Thymus (tissue), 11 donors: Measurements from ENCODE around the gene WRAP73. TPM values are rescaled to one million over a fixed set of nuclear protein-coding genes. Genes with fewer than 3 reads are reported as not detected.

Experiments
- DNase-seq, 9 donors: peaks; one replicate each; pipeline ENCODE4 v3.0.0-alpha.2; 2013; ENCODE audit warnings: low spot score in 9 of 9, low read depth in 6 of 9, missing footprints in 1 of 9
- H3K27ac ChIP-seq, 2 donors: one replicate each; pipeline ENCODE4 v1.5.1; 2013; ENCODE audit warnings: control low read depth in 1 of 2, low read depth in 1 of 2, low read length in 1 of 2, mild to moderate bottlenecking in 1 of 2, moderate library complexity in 1 of 2
- H3K27me3 ChIP-seq, 2 donors: one replicate each; pipeline ENCODE4 v1.5.1; 2013; ENCODE audit warnings: low read length in 1 of 2; ENCODE audit not compliant: control insufficient read depth in 2 of 2, insufficient read depth in 1 of 2
- H3K36me3 ChIP-seq, 2 donors: one replicate each; pipeline ENCODE4 v1.5.1; 2013; ENCODE audit warnings: low read length in 1 of 2, mild to moderate bottlenecking in 1 of 2, moderate library complexity in 1 of 2; ENCODE audit not compliant: control insufficient read depth in 2 of 2, insufficient read depth in 2 of 2
- H3K4me1 ChIP-seq, 2 donors: one replicate each; pipeline ENCODE4 v1.5.1; 2013; ENCODE audit warnings: low read length in 2 of 2; ENCODE audit not compliant: control insufficient read depth in 2 of 2, insufficient read depth in 2 of 2
- H3K4me3 ChIP-seq, 2 donors: one replicate each; pipeline ENCODE4 v1.5.1; 2013; ENCODE audit warnings: low read length in 2 of 2, control low read depth in 1 of 2, mild to moderate bottlenecking in 1 of 2
- H3K9me3 ChIP-seq, 2 donors: one replicate each; pipeline ENCODE4 v1.5.1; 2013; ENCODE audit warnings: low read length in 1 of 2, mild to moderate bottlenecking in 1 of 2; ENCODE audit not compliant: control insufficient read depth in 2 of 2, insufficient read depth in 1 of 2
- WGBS: extraction: QIAGEN DNeasy Blood & Tissue Kit; methylation state at CpG from one replicate; pipeline ENCODE4 v1.1.7; 2013; 5-methylcytosine and 5-hydroxymethylcytosine counted together
- polyA plus RNA-seq: library from polyadenylated mRNA; stranded (reverse); fragments of 200-250 nt; gene quantifications from one replicate; pipeline ENCODE4 v1.2.3, GENCODE V29; 2013
- total RNA-seq: library from RNA; stranded (reverse); fragments of 120-200 nt; gene quantifications from one replicate; pipeline ENCODE4 v1.2.4, GENCODE V29; 2013
- donor health status: healthy.

The WRAP73 gene
- total and polyA plus RNA-seq, 2 donors, result 19.7 to 25.9 TPM

- Histone ChIP-seq H3K4me3 (no peak overlapping the region), H3K27ac (no peak overlapping the region), H3K4me1 (peaks cover 0 to 14% of the 10 kb centered on the region in 2 donors), H3K36me3 (no peaks in the 10 kb centered on the region), H3K27me3 (peaks cover 0 to 11% of the 10 kb centered on the region in 2 donors), H3K9me3 (no peaks in the 10 kb centered on the region)
- DNase-seq, result no peak
- 94% methylated on average over 9 of the region's 9 CpGs for WGBS
Observed at GRCh38 chr1:3616861-3617260, 33.0 kb downstream of the WRAP73 start.

DNA sequence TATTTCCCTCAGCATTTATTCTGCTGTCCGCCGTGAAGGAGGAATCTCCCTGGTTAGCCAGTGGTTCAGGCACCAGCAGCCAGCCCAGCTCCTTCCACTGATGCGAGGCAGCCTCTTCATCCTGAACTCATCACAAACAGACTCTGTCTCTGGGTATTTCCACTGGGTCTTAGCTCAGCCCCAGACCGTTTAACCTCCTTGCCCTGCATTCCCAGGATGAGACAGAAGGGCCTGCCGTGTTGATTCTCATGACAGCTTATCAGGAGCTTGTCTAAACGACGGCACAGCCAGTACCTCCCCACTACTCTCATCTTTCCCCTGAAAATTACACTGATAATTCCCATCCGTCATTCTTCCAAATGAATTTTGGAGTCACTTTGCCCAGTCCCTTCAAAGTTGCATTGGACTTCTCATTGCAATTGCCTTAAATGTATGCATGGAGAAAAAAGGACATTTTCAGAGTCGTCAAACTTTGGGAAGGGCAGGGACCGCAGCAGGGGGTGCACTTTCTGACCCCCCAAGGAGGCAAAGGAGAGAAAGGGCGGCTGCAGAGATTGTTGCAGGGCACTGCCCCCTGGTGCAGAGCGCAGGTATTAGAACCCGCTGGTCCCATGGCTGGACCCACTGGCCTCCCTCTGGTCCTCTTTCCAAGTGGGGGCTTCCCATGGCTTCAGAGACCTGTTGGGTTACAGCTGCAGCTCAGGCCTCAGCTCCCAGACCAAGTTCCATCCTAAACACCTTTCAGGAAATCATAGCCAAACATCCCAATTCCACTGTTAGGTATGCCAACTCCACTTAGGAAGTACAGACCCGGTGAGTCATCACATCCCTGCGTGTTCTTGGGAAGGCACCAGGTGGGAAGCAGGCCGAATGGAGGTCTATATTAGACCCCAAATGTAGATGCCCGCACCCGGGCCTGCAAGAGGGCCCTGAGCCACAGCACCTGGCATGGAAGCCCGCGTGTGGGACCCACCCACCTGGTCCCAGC, 34.9 kb downstream of the WRAP73 start:
- Histone ChIP-seq H3K27me3 (peaks cover 7 to 20% of the 10 kb centered on the region in 2 donors), H3K27ac (no peak overlapping the region), H3K9me3 (no peaks in the 10 kb centered on the region), H3K4me1 (peaks cover 8 to 26% of the 10 kb centered on the region in 2 donors), H3K36me3 (no peaks in the 10 kb centered on the region), H3K4me3 (no peak overlapping the region)
- peak in 1 of 9 donors; percentile 22 for DNase-seq
- 74% methylated on average over 20 of the region's 20 CpGs for WGBS

GRCh38 chr1:3612123-3612522, 37.8 kb downstream of the WRAP73 start:
- peaks cover 8 to 47% of the 10 kb centered on the region in 2 donors for H3K4me1 ChIP-seq
- no peak overlapping the region for H3K27ac ChIP-seq
- H3K9me3 ChIP-seq, result no peaks in the 10 kb centered on the region
- no peaks in the 10 kb centered on the region for H3K36me3 ChIP-seq
- 60% methylated on average over 7 of the region's 7 CpGs for WGBS
- no peak for DNase-seq
- peak overlapping the region in 1 of 2 donors; percentile 47 for H3K4me3 ChIP-seq
- peaks cover 7 to 27% of the 10 kb centered on the region in 2 donors for H3K27me3 ChIP-seq

- Histone ChIP-seq H3K27ac (no peak within 1 kb of the TSS), H3K4me1 (peaks cover 8 to 47% of the 10 kb centered on the region in 2 donors), H3K36me3 (no peaks in the 10 kb centered on the region), H3K27me3 (peaks cover 7 to 27% of the 10 kb centered on the region in 2 donors), H3K4me3 (peak within 1 kb of the TSS; percentile 33 to 47), H3K9me3 (no peaks in the 10 kb centered on the region)
- peak in 6 of 9 donors; percentile 59 to 85 (median 77) for DNase-seq
- WGBS, result 1% methylated on average over 87 of the region's 87 CpGs
Observed at GRCh38 chr1:3611170-3612019, 38.5 kb downstream of the WRAP73 start, which contains the start of gene MEGF6. Gene MEGF6, minus strand, starts transcription at chr1:3611508. Its CDS starts 240 bp downstream, at chr1:3611268.

- H3K4me1 ChIP-seq, result peaks cover 8 to 47% of the 10 kb centered on the region in 2 donors
- peak overlapping the region; percentile 33 to 47 for H3K4me3 ChIP-seq
- 2% methylated on average over 27 of the region's 27 CpGs for WGBS
- H3K36me3 ChIP-seq, result no peaks in the 10 kb centered on the region
- H3K27ac ChIP-seq, result no peak overlapping the region
- peak in 1 of 9 donors; percentile 44 for DNase-seq
- H3K9me3 ChIP-seq, result no peaks in the 10 kb centered on the region
- H3K27me3 ChIP-seq, result peaks cover 7 to 27% of the 10 kb centered on the region in 2 donors
Observed at GRCh38 chr1:3610527-3611169, 39.3 kb downstream of the WRAP73 start.

- H3K27me3 ChIP-seq, result peaks cover 7 to 27% of the 10 kb centered on the region in 2 donors
- H3K4me1 ChIP-seq, result peaks cover 8 to 47% of the 10 kb centered on the region in 2 donors
- H3K4me3 ChIP-seq, result no peak overlapping the region
- no peaks in the 10 kb centered on the region for H3K36me3 ChIP-seq
- no peaks in the 10 kb centered on the region for H3K9me3 ChIP-seq
- no peak for DNase-seq
- no peak overlapping the region for H3K27ac ChIP-seq
- WGBS, result 59% methylated on average over 24 of the region's 24 CpGs
Observed at GRCh38 chr1:3609769-3610526, 40.0 kb downstream of the WRAP73 start.

- Histone ChIP-seq H3K36me3 (no peaks in the 10 kb centered on the region), H3K27me3 (peaks cover 7 to 27% of the 10 kb centered on the region in 2 donors), H3K27ac (no peak overlapping the region), H3K4me1 (peaks cover 8 to 47% of the 10 kb centered on the region in 2 donors), H3K4me3 (no peak overlapping the region), H3K9me3 (peaks cover 0 to 5% of the 10 kb centered on the region in 2 donors)
- WGBS, result 65% methylated on average over 22 of the region's 22 CpGs
- peak in 1 of 9 donors; percentile 25 for DNase-seq
Observed at GRCh38 chr1:3609016-3609768, 40.7 kb downstream of the WRAP73 start.
